Testis (tissue), 3 donors: ENCODE results near the gene GRIN3B. TPM values are rescaled to one million over a fixed set of nuclear protein-coding genes. Genes with fewer than 3 reads are reported as not detected.

Experiments
- DNase-seq: peaks from one replicate; pipeline ENCODE4 v3.0.0-alpha.2; 2019
- H3K27ac ChIP-seq, 2 donors: fragments of 200-600 bp; sonication (generic); one replicate each; pipeline ENCODE4 v1.5.1; 2019
- H3K27me3 ChIP-seq: fragments of 200-600 bp; sonication (generic); one replicate; pipeline ENCODE4 v1.5.1; 2019
- H3K36me3 ChIP-seq: fragments of 200-600 bp; sonication (generic); one replicate; pipeline ENCODE4 v1.5.1; 2017; ENCODE audit warnings: low read depth; ENCODE audit errors: missing control alignments
- H3K4me1 ChIP-seq: fragments of 200-600 bp; sonication (generic); one replicate; pipeline ENCODE4 v1.5.1; 2019
- H3K4me3 ChIP-seq, 2 donors: fragments of 200-600 bp; sonication (generic); one replicate each; pipeline ENCODE4 v1.5.1; 2017 to 2019
- H3K9me3 ChIP-seq: fragments of 200-600 bp; sonication (generic); one replicate; pipeline ENCODE4 v1.5.1; 2017
- POLR2A ChIP-seq: fragments of 450-650 bp; IDR thresholded peaks from one replicate; pipeline ENCODE4 v1.6.1; 2017; ENCODE audit warnings: antibody characterized with exemption, mild to moderate bottlenecking, moderate library complexity
- WGBS, 2 donors: methylation state at CpG; one replicate each; pipeline ENCODE4 v1.1.5; 2018; 5-methylcytosine and 5-hydroxymethylcytosine counted together
- intact Hi-C: fragments of 100-400 bp; cut with DNase I; formaldehyde crosslinking; loops from one replicate; pipeline ENCODE4 v1.15.1; 2023; ENCODE audit warnings: low total_unique reads
- polyA plus RNA-seq: library from polyadenylated mRNA; stranded (reverse); fragments of 350-450 nt; fragmentation: Illumina TruSeq; extraction: RNeasy Lipid Tissue Mini Kit (QIAGEN cat#74804); gene quantifications from one replicate; pipeline ENCODE4 v1.2.3, GENCODE V29; 2014; ENCODE audit warnings: low read depth, low replicate concordance; ENCODE audit not compliant: insufficient read depth
- total RNA-seq, 2 donors: library from RNA; depleted of rRNA; stranded (reverse); fragments of >200 nt; gene quantifications; one replicate each; pipeline ENCODE4 v1.2.3, GENCODE V29; 2016
- TF ChIP-seq, protein P1 (sequence below), 3 experiments: fragments of 450-650 bp in 2 of 3; fragments of 200-600 bp in 1 of 3; sonication (generic) in 1 of 3; IDR thresholded peaks; one replicate each; pipeline ENCODE4 v1.5.1; 2016 to 2019; ENCODE audit warnings: antibody characterized with exemption in 3 of 3, mild to moderate bottlenecking in 2 of 3, moderate library complexity in 1 of 3

GRIN3B gene
- total and polyA plus RNA-seq, 3 donors from 2014 or later, result 1.1 to 2.4 (median 1.3) TPM

DNA sequence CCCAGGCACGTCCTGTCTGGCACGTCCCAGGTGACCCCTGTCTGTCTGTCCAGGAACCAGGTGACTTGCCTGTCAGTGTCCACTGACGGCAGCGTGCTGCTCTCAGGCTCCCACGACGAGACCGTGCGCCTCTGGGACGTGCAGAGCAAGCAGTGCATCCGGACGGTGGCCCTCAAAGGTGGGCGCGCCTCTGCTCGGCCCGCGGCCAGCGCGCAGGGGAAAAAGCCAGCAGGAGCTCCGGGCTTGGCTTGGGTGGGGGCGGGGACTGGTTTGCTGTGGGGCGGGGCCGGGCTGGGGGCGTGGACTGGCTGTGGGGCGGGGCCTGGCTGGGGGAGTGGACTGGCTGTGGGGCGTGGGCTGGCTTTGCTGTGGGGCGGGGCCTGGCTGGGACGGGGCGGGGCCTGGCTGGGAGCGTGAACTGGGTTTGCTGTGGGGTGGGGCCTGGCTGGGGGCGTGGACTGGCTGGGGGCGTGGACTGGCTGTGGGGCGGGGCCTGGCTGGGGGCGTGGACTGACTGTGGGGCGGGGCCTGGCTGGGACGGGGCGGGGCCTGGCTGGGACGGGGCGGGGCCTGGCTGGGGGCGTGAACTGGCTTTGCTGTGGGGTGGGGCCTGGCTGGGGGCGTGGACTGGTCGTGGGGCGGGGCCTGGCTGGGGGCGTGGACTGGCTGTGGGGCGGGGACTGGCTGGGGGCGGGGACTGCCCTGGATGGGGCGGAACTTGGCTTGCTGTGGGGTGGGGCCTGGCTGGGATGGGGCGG, 8.9 kb upstream of the GRIN3B start:
- Histone ChIP-seq H3K4me1 (peaks cover 13% of the 10 kb centered on the region), H3K9me3 (no peaks in the 10 kb centered on the region), H3K36me3 (no peaks in the 10 kb centered on the region), H3K4me3 (no peak overlapping the region), H3K27ac (no peak overlapping the region), H3K27me3 (no peaks in the 10 kb centered on the region)
- 82% methylated on average over 6 of the region's 47 CpGs; no CpG with 5 or more reads in 1 of the 2 donors for WGBS, 2 donors
- DNase-seq, result peak; percentile 82
- TF ChIP-seq, protein P1, sequence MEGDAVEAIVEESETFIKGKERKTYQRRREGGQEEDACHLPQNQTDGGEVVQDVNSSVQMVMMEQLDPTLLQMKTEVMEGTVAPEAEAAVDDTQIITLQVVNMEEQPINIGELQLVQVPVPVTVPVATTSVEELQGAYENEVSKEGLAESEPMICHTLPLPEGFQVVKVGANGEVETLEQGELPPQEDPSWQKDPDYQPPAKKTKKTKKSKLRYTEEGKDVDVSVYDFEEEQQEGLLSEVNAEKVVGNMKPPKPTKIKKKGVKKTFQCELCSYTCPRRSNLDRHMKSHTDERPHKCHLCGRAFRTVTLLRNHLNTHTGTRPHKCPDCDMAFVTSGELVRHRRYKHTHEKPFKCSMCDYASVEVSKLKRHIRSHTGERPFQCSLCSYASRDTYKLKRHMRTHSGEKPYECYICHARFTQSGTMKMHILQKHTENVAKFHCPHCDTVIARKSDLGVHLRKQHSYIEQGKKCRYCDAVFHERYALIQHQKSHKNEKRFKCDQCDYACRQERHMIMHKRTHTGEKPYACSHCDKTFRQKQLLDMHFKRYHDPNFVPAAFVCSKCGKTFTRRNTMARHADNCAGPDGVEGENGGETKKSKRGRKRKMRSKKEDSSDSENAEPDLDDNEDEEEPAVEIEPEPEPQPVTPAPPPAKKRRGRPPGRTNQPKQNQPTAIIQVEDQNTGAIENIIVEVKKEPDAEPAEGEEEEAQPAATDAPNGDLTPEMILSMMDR (IDR thresholded peaks at IDR 0.05), result no peak
- no peak for TF ChIP-seq POLR2A
- intact Hi-C loops, result no loop called here

DNA sequence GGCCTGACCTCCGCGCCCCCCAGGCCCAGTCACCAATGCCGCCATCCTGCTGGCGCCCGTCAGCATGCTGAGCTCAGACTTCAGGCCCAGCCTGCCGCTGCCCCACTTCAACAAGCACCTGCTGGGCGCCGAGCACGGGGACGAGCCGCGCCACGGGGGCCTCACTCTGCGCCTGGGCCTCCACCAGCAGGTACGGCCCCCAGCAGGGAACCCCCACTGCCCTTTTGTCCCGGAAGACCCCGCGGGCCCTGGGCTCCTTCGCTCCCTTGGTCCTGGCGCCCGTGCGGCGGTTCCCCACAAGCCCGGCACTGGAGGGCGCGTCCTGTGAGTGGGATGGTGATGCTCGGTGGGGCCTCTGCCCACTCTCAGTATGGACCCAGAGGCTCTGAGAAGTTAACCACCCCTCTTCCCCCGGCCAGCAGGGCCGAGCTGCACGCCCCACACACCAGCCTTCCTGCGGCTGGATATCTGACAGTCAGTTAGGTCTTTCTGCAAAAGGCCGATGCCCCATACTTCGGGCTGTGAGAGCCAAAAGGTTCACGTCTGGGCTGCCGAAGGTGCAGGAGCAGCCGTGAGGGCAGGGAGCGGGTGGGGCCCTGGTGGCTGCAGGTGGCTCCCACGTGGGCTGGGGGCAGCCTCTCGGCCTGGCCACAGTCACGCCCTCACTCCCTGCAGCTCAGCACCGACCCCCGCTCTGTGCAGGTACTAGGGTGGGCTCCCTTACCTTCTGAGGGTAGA, 8.1 kb upstream of the GRIN3B start:
- WGBS, 2 donors, result 62 to 81% methylated on average over 20 to 32 of the region's 42 CpGs
- Histone ChIP-seq H3K27me3 (no peaks in the 10 kb centered on the region), H3K4me1 (peaks cover 16% of the 10 kb centered on the region), H3K36me3 (no peaks in the 10 kb centered on the region), H3K9me3 (no peaks in the 10 kb centered on the region), H3K27ac (no peak overlapping the region), H3K4me3 (peak overlapping the region in 1 of 2 donors; percentile 18)
- no peak for DNase-seq
- intact Hi-C loops, result no loop called here
- TF ChIP-seq, protein P1 (IDR thresholded peaks at IDR 0.05), result no peak

DNA sequence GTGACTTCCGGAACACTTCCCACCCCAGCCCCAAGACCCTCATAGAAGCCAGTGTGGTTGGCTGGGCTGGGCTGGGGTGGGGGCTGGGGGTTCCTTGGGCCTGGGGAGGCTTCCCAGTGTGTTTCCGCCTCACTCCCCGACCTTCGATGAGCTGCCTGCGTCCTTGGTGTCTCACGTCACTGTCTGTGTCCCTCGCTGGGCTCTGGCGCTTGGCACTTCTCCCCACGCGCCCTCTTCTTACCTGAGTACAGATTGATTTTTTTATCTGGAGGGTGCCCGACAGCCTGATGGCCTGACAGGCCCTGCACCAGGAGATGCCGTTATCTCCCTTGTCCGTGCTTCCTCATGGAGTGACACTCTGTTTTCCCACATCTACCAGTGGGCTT, 7.6 kb upstream of the GRIN3B start:
- Histone ChIP-seq H3K27me3 (no peaks in the 10 kb centered on the region), H3K36me3 (no peaks in the 10 kb centered on the region), H3K4me1 (peaks cover 16% of the 10 kb centered on the region), H3K9me3 (no peaks in the 10 kb centered on the region), H3K27ac (no peak overlapping the region), H3K4me3 (no peak overlapping the region)
- WGBS, 2 donors, result 88 to 94% methylated on average over 13 of the region's 13 CpGs
- TF ChIP-seq, protein P1 (IDR thresholded peaks at IDR 0.05), result no peak
- TF ChIP-seq POLR2A, result no peak
- intact Hi-C loops, result no loop called here
- no peak for DNase-seq

DNA sequence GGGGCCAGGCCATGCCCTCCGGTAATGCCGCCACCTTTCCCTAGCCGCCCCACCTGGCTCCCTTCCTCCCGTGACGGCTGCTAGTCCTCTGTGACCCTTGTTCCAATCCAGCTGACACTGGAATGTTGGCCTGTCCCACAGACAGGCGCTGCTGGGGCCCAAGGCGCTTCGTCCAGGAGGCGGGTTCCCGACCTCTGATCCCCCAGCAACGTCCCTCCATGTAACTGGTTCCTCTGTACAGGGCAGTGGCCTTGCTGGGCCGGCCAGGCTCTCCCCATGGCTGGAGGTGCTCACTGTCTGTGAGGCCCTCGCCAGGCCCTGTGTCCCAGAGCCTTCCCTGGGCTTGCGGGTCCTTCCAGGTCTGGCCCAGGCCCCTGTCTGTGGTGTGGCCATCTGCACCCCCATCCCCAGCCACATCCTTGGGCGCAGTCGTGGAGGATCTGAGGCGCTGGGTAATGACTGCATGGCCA, 6.8 kb upstream of the GRIN3B start:
- 92 to 93% methylated on average over 8 to 14 of the region's 17 CpGs for WGBS, 2 donors

More for the DNA sequence above, 6.8 kb upstream of the GRIN3B start:
- intact Hi-C loops, result no loop called here
- TF ChIP-seq, protein P1 (IDR thresholded peaks at IDR 0.05), result no peak
- no peak for TF ChIP-seq POLR2A
- H3K27ac ChIP-seq, result no peak overlapping the region
- DNase-seq, result no peak
- H3K9me3 ChIP-seq, result no peaks in the 10 kb centered on the region
- no peaks in the 10 kb centered on the region for H3K36me3 ChIP-seq
- H3K4me3 ChIP-seq, result no peak overlapping the region
- H3K4me1 ChIP-seq, result peaks cover 16% of the 10 kb centered on the region
- H3K27me3 ChIP-seq, result no peaks in the 10 kb centered on the region
